ENCODE results near the gene DAGLB.
"Not testable (repeated sequence)": the region's sequence is repeated elsewhere in the genome, so short reads cannot be mapped to it uniquely, and the experiment has no call there.

Gene DAGLB

GRCh38 chr7:6460303-6460702 lies 12.5 kb upstream of the DAGLB start:
- no peak for DNase-seq

DNA sequence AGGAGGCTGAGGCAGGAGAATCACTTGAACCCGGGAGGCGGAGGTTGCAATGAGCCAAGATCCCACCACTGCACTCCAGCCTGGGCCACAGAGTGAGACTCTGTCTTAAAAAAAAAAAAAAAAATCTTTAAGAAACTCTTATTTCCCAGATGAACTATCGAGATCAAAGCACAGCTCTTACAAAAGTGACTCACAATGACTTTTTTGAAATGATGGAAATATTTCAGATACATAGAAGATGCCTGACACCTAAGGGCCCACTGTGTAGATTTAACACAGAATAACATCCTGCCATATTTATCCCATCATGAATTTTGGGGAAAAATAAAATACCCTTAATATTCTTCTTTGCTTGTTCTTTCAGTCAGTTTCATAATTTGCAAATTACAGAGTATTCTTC lies 10.9 kb upstream of the DAGLB start:
- not testable (repeated sequence) for DNase-seq

GRCh38 chr7:6453734-6454133 lies 6.0 kb upstream of the DAGLB start:
- DNase-seq = no peak

GRCh38 chr7:6451224-6451705 lies 3.5 kb upstream of the DAGLB start:
- DNase-seq = no peak

DNA sequence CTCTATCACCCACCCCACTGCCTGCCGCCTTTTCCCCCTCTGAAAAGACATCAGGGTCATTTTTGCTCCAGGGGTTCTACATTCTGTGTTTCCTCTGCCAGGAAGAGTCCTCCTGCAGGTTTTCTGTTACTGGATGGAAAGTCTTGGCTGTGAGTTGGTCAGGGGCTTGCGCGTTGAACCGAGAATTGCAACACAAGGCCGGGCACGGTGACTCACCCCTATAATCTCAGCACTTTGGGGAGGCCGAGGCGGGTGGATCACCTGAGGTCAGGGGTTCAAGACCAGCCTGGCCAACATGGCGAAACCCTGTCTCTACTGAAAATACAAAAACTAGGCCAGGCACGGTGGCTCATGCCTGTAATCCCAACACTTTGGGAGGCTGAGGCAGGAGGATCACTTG lies 2.8 kb upstream of the DAGLB start:
- DNase-seq = not testable (repeated sequence)

GRCh38 chr7:6449884-6450283 lies 2.1 kb upstream of the DAGLB start:
- DNase-seq = not testable (repeated sequence)

- DNase-seq = no peak
These were observed 1.3 kb upstream of the DAGLB start for GRCh38 chr7:6448943-6449543.

- DNase-seq = peak in 1 of 2 experiments; percentile 23
These were observed 745 bp downstream of the DAGLB start for GRCh38 chr7:6446838-6447580.

- DNase-seq = no peak
These were observed 3.1 kb downstream of the DAGLB start for GRCh38 chr7:6444516-6445269.

DNA sequence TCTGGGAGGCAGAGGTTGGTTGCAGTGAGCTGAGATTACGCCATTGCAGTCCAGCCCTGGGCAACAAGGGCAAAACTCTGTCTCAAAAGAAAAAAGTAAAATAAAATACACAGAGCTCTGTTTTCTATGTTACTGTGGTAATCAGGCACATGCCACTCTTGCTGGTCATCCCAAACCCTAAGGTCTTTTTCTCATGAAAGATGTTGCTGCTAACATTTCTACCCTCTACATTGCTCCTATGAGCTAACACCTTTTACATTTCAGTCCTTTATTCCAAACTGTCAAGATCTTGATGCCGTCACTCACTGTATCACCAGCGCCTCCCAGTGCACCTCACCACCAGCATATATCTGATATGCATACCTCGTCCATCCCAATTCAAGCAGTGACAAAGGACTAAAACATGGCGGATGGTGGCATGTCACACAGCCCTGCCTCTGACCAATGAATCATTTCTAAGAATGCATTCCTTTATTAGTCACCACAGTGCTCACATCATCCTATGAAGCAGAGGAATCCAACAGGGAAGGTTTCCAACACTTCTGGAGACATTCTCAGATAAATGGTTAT lies 4.3 kb downstream of the DAGLB start:
- DNase-seq = no peak

DNA sequence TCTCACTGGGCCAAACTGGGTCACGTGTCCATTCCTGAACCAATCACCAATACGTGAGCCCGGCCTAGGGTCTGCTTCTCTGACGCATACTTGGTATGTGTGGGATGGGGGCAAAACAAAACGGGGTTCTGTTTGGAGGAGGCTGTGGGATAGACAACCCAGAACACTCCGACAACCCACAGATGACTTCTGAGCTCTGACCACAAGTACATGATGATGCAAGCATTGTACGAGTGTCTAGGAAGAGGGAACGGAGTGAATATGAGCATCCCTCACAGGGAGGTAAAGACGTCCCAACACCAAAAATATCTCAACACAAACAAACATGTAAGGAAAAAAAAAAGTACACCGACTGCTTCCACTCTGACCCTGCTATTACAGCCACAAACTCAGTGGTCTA lies 5.6 kb downstream of the DAGLB start:
- DNase-seq = no peak

DNA sequence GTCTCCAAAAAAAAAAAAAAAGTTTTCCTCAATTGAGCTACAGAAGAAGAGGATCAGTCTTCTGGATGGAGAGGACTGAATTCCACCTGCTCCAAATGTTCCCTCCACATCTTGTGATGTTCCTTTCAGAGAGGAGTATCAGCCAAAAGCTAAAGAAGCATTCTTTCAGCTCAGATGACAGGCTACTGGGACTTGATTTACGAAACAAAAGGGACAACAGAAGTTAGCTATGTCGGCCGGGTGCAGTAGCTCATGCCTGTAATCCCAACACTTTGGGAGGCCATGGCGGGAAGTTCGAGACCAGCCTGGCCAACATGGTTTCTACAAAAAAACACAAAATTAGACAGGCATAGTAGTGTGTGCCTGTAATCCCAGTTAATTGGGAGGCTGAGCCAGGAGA lies 7.4 kb downstream of the DAGLB start:
- no peak for DNase-seq

- DNase-seq = peak; percentile 57 to 86
These were observed 9.3 kb downstream of the DAGLB start for GRCh38 chr7:6438427-6438826.

DNA sequence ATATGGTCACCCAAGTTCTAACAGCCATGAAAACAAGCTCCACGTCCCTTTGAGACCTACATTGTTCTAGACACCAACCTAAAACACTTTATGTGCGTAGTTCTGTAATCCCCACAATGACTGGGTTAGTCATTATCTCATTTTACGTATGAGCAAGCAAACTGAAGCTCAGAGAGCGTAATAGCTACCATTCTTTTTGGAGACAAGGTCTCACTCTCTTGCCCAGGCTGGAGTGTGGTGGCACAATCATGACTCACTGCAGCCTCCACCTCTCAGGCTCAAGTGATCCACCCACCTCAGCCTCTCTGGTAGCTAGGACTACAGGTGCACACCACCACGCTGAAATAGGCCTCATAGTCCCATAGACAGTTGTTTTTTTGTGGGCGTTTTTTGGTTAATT lies 10.5 kb downstream of the DAGLB start:
- no peak for DNase-seq

DNA sequence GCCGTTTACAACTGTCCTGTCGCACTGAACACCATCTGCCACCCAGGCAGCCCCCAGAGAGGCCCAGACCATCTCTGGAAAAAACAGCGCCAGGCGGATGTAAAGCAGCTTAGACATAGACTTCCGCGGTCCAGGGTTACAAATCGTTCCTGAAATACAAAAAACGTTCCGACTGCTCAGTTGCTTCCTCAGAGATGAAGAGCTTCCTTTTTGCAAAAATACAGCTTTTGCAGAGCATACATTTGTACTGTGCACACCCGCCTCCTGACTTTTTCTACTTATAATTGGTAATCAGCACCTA lies 11.4 kb downstream of the DAGLB start:
- DNase-seq = no peak

DNA sequence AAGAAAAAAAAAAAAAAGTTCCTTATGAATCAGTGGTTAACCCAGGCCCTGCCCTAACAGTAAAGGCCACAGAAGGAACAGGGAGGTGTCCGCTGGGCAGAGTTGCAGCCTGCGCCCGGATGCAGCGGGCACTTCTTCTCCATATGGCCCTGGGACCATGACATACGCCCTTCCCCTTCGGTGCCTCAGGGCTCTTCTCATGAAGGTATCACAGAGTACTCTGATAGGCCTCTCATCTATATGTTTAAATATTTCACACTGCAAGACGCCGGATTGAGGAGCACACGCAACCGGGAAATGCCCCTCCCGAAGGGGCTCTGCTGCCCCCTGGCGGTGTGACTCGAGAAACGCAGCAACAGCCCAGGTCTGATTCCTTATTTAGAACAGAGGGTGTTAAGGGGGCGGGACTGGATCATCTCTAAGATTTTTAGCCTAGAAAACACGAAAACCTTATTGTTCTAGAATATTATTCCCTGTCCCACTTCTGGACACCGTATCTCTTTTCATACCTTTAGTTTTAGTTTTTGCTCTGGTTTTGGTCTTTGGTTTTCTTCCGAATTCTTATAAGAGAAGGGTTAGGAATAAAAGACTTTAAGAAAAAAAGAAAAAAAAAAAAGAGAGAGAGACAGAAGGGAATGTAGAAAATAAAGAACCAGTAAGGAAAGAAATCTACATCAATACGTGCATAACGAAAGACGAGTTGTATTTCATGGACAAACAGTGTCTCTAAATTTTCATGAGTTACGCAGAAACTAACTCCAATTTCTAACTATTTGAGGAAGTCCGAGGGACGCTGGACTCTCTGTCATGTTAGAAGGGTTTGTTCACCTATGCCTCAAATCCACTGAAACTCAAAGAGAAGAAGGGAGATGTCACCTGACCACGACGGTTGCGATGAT lies 12.0 kb downstream of the DAGLB start:
- peak; percentile 44 to 79 for DNase-seq

GRCh38 chr7:6433784-6434615 lies 13.8 kb downstream of the DAGLB start:
- no peak for DNase-seq

DNA sequence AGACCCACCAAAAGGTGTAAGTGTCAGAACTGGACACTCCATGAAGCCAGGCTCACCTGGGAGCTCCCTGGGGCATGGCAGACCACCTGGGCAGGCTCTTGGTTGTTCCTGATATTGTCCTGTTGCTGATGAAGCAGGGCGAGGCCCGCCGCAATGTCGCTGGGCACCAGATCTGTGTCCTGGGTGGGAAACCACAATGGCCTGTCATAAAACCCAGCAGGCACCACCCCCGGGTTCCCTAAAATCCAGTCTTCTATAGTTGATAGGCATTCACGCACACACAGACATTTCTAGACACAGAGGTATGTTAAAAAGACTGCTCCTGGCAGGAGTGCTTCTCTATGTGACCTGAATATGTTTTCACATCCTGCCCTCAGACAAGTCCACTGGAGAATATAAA lies 15.0 kb downstream of the DAGLB start:
- no peak for DNase-seq

DNA sequence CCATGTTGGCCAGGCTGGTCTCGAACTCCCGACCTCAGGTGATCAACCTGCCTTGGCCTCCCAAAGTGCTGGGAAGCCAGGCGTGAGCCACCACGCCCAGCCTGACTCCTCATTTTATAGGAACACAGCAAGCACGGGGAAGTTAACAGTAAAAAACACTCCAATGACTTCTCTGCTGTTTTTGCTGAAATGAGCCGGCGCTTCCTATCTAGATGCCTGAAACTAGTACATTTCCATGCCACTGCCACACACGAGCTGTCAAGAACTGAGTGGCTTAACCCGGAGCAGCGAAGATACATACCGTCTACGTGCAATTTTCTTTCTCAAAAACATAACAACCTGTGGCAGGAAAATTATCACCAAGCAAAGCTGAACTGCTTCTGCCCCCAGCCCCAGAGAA lies 16.8 kb downstream of the DAGLB start:
- no peak for DNase-seq

DNA sequence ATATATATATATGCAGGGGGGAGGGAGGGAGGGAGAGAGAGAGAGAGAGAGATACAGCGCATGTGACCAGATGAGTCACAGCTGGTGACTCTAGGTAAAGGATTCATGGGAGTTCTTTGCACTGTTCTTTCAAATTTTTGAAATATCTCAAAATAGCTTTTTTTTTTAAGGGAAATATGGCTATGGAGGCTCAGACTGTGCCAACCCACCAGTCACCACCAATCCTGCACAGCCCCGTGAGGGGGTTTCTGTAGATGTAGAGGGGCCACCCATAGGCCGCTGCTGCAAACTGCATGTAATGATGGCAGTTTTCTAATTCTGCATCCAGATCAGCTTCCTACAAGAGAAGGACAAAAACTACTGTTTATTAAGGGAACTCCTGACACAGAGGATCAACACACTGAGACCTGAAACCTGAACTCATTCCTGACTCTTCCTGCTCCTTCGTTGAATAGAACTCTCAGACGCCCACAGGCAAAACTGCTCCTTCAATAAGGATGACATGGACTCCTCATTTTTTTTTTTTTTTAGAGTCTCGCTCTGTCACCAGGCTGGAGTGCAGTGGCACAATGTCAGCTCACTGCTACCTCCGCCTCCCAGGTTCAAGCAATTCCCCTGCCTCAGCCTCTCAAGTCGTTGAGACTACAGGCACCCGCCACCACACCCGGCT lies 17.3 kb downstream of the DAGLB start:
- DNase-seq = no peak

DNA sequence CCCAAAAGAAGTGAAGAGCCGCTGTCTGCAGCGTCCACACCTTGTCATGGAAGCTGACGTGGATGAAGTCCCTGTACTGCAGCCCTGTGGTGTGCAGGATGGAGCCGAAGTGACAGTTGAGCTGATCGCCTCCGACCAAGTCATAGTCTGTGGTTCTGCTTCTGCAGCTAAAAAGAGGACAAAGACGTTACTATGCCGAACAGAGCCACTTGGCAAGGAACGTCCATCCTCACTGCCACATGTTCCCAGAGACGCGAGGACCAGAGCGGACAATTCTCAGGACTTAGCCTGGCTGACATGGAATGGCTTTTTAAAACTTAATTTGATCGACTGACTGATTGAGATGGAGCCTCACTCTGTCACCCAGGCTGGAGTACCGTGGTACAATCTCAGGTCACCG lies 21.8 kb downstream of the DAGLB start:
- DNase-seq = no peak

All from cerebellar nuclear complex (tissue), 1 donor.